GM12801 (cell line): ENCODE data around the gene ZNF512.

ENCODE experiments used
- CTCF ChIP-seq: IDR thresholded peaks from one replicate; pipeline ENCODE4 v1.5.1; 2011; ENCODE audit warnings: control low read depth; ENCODE audit not compliant: insufficient read length; ENCODE audit errors: extremely low read depth

ZNF512 gene

DNA sequence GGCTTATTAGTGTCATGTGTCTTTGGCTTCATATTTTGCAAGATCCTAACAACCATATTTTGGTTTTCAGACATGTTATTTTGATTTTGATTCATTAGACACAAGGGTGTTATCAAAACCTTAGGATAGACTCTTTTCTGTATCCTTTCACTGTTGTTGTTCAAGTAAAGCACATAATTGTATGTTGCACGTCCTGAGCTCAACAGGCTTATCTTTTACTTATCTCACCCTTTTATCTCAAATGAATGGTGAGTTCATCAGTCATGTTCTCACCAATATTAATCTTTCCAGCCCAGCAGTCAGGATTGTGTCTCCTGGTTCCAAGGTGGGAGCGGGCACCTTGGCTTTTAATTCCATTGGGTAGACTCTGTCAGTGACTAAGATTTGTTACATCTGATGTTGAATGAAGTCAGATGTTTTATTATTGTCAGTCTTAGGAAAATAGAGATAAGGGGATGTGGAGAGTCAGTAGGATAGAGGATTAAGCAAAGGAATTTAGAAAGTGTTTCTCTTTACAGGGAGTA is 57.9 kb downstream of the ZNF512 start:
- no peak for TF ChIP-seq CTCF

DNA sequence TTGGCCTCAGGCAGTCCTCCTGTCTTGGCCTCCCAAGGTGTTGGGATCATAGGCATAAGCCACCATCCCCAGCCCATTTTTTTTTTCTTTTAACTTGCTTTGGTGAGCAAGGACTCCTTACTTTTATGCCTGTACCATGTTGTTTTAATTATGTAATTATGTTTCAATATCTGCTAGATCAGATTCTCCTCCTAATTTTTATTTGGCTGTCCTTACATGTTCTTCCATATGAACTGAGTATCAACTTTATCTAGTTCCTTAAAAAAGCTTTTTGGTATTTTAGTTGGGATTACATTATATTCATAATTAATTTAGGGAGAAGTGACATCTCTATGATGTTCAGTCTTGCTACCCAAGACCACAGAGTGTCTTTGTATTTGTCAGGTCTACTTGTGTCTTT is 62.4 kb downstream of the ZNF512 start:
- no peak for TF ChIP-seq CTCF

GRCh38 chr2:27647289-27647688 is 64.4 kb downstream of the ZNF512 start:
- no peak for TF ChIP-seq CTCF

DNA sequence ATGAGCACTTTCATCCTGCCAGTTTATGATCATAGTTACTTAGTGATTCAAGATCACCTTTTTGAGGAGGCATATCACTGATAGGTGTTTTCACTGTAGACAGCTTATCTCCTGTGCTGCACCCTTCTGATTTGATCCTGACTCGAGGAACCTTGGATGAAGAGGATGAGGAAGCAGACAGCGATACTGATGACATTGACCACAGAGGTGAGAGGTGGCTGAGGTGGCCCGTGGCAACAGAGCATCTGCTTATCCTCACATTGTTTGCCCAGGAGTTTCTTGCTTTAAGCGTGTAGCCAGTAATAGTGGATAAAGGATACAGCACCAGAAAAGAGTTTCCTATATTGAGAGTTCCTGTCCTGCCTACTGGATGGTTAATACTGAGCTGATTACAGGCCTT is 64.9 kb downstream of the ZNF512 start:
- TF ChIP-seq CTCF = no peak

GRCh38 chr2:27651056-27651455 is 68.2 kb downstream of the ZNF512 start:
- TF ChIP-seq CTCF = no peak

DNA sequence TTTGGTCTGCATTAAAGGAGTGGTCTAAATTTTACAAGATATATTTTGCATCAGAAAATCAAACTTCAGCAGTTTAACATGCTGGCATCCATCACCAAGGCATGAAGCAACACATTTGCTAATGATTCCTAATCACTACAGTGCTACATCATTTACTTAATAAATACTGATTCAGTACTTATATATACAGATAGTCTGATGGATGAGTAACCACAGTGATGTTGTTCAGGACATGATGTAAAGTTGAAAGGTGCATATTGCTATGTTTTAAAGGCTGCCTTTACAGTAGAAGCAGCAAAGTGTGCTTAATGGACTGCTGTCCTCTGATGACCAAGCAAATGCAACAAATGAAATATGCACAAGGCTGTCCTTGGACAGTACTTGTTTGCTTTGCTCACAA is 69.5 kb downstream of the ZNF512 start:
- no peak for TF ChIP-seq CTCF

GRCh38 chr2:27652790-27653189 is 69.9 kb downstream of the ZNF512 start:
- no peak for TF ChIP-seq CTCF

DNA sequence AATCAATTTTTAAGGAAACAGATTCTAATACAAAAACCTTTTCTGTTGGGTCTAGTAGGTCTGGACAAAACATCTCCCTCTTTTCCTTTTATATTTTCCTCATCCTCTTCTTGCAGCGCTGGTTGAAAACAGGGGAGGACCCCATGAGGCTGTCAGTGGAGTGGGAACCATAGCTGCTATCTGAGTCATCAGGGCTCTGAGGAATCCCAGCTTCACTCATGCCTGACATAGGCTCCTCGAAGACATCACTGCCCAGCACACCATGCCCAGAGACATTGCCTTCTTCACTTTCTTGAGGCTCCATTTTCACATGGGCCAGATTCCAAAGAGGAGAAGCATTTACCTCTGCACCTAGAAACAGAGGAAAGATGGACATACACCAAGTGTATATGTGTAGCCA is 70.6 kb downstream of the ZNF512 start:
- TF ChIP-seq CTCF = no peak
